ENCODE measurements around the gene SPRTN.

The SPRTN gene, protein sequence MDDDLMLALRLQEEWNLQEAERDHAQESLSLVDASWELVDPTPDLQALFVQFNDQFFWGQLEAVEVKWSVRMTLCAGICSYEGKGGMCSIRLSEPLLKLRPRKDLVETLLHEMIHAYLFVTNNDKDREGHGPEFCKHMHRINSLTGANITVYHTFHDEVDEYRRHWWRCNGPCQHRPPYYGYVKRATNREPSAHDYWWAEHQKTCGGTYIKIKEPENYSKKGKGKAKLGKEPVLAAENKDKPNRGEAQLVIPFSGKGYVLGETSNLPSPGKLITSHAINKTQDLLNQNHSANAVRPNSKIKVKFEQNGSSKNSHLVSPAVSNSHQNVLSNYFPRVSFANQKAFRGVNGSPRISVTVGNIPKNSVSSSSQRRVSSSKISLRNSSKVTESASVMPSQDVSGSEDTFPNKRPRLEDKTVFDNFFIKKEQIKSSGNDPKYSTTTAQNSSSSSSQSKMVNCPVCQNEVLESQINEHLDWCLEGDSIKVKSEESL

GRCh38 chr1:231338270-231339128, at the start of gene SPRTN:
TSS of gene SPRTN (plus strand) at chr1:231338293. CDS start at chr1:231338384, 91 bp downstream.
- DNase-seq: no peak

DNA sequence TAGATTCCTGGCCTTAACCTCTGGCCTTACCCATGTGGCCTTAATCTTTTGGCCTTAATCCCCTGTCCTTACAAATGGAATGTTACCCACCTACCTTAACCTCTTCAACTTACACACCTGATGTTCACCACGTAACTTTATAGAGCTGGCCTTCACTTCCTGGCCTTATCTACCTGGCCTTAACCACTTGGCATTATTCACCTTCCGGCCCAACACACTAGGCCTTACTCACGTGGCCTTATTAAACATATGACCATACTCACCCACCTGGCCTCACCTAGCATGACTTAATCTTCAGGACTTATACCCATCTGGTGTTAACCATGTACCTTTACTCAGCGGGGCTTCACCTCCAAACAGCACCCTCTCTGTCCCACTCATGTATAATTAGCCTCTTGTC, 42.2 kb upstream of the SPRTN start:
- no peak for DNase-seq

GRCh38 chr1:231301990-231302389, 36.1 kb upstream of the SPRTN start:
- no peak for DNase-seq

- DNase-seq: no peak
These were observed 27.6 kb upstream of the SPRTN start for GRCh38 chr1:231310391-231310934.

DNA sequence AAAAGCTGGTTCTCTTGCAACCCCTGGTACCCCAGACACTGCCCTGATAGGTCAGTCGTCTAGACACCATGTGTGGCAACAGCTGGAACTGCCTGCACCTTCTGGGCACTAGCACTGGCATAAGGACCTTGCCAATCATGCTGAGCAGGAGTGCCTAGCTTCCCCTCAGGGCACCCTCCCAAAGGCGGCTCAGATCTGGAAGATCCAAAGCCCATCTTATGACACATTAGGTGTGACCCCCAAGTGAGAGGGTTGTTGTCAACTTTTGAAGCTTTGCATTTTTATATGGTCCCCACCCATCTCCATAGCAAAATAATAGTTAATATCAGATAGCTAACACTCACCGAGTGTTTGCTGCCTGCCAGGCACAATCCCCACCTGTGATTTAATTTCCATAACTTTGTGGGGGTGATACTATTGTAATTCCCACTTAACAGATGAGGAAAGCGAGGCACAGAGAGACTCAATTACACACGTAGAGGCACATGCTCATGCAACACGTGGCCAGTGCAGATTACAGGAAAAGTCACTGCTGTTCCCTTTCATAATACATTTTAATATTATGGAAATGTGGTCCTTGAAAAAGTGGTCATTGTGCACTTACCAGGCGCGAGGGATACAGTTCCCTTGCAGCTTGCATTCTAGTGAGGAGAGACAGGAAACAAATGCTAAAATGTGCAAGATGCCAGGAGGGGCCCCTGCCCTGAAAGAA, 26.2 kb upstream of the SPRTN start:
- no peak for DNase-seq

- DNase-seq: no peak
These were observed 25.7 kb upstream of the SPRTN start for GRCh38 chr1:231312432-231312788.

DNA sequence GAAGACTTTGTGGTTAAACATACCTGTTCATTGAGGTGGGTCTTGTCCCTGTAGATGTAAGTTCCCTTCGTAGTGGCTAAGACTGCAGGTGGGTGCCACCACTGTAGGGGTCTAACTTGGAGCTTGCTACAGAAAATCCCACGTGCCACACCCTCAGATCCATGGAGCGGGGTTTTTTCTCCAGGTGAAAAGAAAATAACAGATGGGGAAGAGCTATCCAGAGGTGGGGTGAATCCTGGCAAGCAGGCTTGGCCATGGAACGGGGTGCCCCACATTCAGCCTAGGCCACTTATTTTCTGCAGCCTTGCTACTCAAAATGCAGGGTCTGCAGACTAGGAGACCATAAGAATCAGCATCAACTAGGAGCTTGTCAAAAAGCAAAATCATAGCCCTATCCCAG, 24.4 kb upstream of the SPRTN start:
- DNase-seq: no peak

DNA sequence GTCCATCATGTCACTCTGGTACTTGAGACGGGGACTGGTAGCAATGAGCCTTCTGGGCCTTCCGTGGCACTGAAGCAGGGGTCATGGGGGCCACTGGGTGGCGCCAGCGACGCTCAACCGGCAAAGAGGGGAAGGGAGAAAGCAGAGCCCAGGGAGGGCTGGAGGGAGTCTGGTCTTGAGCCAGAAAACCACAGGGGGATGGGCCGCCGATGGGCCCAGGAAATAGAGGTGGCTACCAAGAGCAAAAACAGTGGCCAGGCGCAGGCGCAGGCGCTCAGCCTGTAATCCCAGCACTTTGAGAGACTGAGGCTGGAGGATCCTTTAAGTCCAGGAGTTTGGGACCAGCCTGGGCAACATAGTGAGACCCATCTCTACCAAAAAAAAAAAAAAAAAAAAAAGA, 22.2 kb upstream of the SPRTN start:
- no peak for DNase-seq

GRCh38 chr1:231317306-231318014, 20.6 kb upstream of the SPRTN start:
- no peak for DNase-seq

DNA sequence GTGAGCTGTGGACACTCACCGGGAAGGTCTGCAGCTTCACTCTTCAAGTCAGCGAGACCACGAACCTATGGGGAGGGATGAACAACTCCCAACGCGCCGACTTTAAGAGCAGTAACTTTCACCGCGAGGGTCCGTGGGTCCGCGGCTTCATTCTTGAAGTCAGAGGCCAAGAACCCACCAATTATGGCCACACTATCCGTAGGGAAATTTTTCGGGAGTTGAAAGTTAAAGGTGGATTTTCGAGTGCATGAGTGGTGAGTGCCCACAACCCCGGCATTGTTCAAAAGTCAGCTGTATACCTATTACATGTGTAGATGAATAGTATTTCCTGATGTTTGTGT, 20.1 kb upstream of the SPRTN start:
- no peak for DNase-seq

GRCh38 chr1:231318568-231318967, 19.5 kb upstream of the SPRTN start:
- no peak for DNase-seq

DNA sequence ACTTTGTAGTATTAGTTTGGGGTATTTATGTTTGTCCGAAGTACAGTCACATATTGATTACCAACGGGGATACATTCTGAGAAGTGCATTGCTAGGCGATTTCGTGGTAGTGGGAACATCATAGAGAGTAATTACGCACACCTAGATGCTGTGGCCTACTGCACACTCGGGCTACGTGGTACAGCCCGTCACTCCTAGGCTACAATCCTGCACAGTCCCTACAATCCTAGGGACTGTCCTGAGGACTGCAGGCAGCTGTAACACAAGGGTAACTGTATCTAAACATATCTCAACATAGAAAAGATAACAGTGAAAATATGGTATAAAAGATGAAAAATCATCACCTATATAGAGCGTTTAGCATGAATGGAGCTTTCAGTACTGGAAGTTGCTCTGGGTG, 19.0 kb upstream of the SPRTN start:
- DNase-seq: no peak

DNA sequence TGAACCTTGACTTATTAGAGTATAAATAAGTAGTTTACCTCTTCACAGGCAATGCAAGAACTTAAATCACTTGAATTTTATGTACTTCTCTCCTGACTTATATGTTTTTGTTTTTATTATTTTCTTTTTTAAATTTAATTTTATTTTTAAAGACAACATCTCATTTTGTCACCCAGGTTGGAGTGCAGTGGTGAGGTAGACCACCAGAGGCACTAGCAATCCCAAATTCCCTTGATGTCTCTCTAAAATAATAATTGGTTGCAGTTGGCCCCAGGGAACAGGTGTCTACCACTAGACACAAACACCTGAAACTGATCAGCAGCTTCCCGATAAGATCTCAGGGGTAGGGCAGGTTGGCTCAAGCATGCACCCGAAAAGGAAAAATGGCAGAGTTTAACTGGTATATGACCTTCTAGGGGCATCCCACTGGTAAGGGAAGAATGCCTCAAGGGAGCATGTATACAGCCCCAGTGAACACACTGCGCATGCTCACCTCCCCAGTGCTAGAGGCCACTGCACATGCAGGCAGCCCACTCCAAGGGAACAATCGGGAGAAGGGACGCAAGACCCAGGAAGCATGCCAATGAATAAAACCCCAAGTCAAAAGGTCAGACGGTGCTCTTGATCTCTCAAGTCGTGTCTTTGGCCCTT, 15.1 kb upstream of the SPRTN start:
- DNase-seq: no peak

GRCh38 chr1:231324660-231325059, 13.4 kb upstream of the SPRTN start:
- DNase-seq: no peak

DNA sequence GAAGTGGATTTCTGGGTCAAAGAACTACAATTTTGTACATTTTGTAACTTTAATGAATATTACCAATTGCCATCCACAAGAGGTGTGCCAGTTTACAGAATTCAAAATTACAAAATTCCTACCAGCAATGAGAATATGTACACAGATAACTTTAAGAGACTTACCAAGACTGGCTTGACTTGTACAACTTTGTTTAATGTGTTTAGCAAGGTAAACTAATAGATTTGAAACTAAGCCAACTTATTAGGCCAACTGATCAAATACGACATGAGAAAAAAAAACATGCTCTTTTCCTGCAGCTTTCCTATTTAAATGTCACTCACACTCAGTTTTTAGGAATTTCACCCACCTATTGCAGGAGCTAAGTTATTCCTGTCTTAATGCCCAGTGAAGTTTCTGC, 11.8 kb upstream of the SPRTN start:
- DNase-seq: no peak

DNA sequence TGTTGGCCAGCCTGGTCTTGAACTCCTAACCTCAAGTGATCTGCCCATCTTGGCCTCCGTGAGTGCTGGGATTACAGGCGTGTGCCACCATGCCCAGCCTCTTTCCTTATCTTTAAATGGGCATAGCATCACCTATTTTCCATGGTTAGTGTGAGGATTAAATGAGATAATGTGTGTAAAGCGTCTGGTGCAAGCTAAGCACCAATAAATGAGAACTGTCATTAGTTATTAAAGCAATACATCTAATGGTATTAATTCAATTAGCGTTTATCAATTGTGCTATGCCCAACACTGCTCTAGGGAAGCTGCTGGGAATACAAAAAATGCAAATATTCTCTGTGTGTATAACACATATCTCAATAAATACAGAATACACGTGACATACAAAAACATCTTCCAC, 10.5 kb upstream of the SPRTN start:
- no peak for DNase-seq

- no peak for DNase-seq
These were observed 8.6 kb upstream of the SPRTN start for GRCh38 chr1:231329483-231329882.

- no peak for DNase-seq
These were observed 5.3 kb upstream of the SPRTN start for GRCh38 chr1:231332761-231333160.

DNA sequence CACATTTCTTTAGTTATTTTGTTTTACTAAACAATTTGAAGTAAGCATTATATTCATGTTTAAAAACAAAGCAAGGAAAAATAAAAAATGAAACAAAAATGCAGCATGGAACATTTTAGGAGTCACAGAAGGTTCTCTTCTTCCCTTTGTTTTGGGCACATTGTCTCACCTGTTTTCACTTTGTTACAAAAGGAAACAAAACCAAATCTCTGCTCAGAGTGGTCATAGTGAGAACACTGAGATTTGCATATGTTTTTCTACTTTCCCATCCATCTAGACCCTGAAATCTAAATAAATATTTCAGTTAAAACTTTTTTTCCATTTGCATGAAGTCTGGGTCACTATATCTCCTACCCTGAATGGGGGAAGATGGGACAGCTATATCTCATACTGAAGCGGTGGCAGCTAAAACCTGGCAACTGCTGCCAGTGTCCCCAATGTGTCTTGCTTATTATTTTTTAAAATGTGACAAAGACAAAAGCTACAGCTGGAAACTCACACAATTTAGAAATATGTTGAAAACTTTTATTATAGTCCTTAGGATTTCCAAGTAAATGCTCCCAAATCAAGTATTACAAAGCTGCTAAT, 3.9 kb upstream of the SPRTN start:
- no peak for DNase-seq

DNA sequence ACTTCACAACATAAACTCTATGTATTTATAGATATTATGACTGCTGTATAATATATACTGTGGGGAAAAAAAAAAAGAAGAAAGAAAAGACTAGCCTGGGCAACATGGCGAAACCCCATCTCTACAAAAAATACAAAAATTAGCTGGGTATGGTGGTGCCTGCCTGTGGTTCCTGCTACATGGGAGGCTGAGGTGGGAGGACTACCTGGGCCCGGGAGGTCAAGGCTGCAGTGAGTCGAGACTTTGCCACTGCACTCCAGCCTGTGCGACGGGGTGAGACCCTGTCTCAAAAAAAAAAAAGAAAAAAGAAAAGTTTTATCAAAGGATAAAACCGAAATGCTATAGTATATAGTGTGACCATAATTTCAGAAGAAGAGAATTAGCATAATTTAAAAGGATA, 3.1 kb upstream of the SPRTN start:
- DNase-seq: no peak

Data from DMS79 treated with DMSO at 0.1 percent for 48 hours (cell line).